Upper lobe of left lung (tissue), 6 donors: ENCODE results near the gene PXDN. TPM values are rescaled to one million over a fixed set of nuclear protein-coding genes. Genes with fewer than 3 reads are reported as not detected.

Source experiments
- ATAC-seq, 2 donors: fragments of 200-7000 bp; cut with Tn5 transposase; one replicate each; pipeline ENCODE4 v1.9.1; 2022; ENCODE audit warnings: mild to moderate bottlenecking in 2 of 2, moderate library complexity in 2 of 2; ENCODE audit not compliant: low FRiP score in 2 of 2
- DNase-seq, 2 donors: peaks; one replicate each; pipeline ENCODE4 v3.0.0-alpha.2; 2019 to 2020
- H3K27ac ChIP-seq, 4 donors: fragments of 200-600 bp; sonication (generic); one replicate each; pipeline ENCODE4 v1.5.1; 2016 to 2019
- H3K27me3 ChIP-seq, 4 donors: fragments of 200-600 bp; sonication (generic); one replicate each; pipeline ENCODE4 v1.5.1; 2017 to 2019
- H3K36me3 ChIP-seq, 4 donors: fragments of 200-600 bp; sonication (generic); one replicate each; pipeline ENCODE4 v1.5.1; 2016 to 2019
- H3K4me1 ChIP-seq, 4 donors: fragments of 200-600 bp; sonication (generic); one replicate each; pipeline ENCODE4 v1.5.1; 2018 to 2019
- H3K4me3 ChIP-seq, 4 donors: fragments of 200-600 bp; sonication (generic); one replicate each; pipeline ENCODE4 v1.5.1; 2017 to 2019; ENCODE audit warnings: mild to moderate bottlenecking in 2 of 4, moderate library complexity in 1 of 4
- H3K9me3 ChIP-seq, 4 donors: fragments of 200-600 bp; sonication (generic); one replicate each; pipeline ENCODE4 v1.5.1; 2018 to 2019
- CTCF ChIP-seq, 6 experiments: fragments of 450-650 bp in 4 of 6; fragments of 200-600 bp in 2 of 6; sonication (generic) in 2 of 6; IDR thresholded peaks; one replicate each; pipeline ENCODE4 v1.5.1; 2016 to 2019; ENCODE audit warnings: antibody characterized with exemption in 6 of 6
- EP300 ChIP-seq, 4 donors: sonication (generic); formaldehyde crosslinking; IDR thresholded peaks; one replicate each; pipeline ENCODE4 v1.5.1; 2017; ENCODE audit warnings: antibody characterized with exemption in 4 of 4, control low read depth in 2 of 4
- POLR2A ChIP-seq, 4 donors: fragments of 450-650 bp; IDR thresholded peaks; one replicate each; pipeline ENCODE4 v1.5.1; 2016 to 2017; ENCODE audit warnings: antibody characterized with exemption in 4 of 4, mild to moderate bottlenecking in 2 of 4
- POLR2AphosphoS5 ChIP-seq, 2 donors: sonication (generic); formaldehyde crosslinking; IDR thresholded peaks; one replicate each; pipeline ENCODE4 v1.5.1; 2017; ENCODE audit warnings: antibody characterized with exemption in 2 of 2
- WGBS, 2 donors: methylation state at CpG; one replicate each; pipeline ENCODE4 v1.1.5; 2017 to 2018; 5-methylcytosine and 5-hydroxymethylcytosine counted together
- total RNA-seq, 6 donors: library from RNA; depleted of rRNA in 4 of 6; stranded (reverse); fragments of >200 nt in 4 of 6; gene quantifications; one replicate each; pipeline versions ENCODE4 v1.1.0 to v1.2.1, GENCODE V29; 2016 to 2021
- donor health status: DM: no; HTN: no; CAD: no; lungs with moderate emphysema.
- donor health status: DM: no; HTN: yes; CAD: no; lungs with severe emphysema.

The PXDN gene
- total RNA-seq, 6 donors from 2014 or later: 20.8 to 65.6 (median 38.5) TPM

GRCh38 chr2:1610096-1610485 lies 134.2 kb downstream of the PXDN start:
- ATAC-seq (no peak), DNase-seq (no peak)
- H3K36me3 ChIP-seq: no peaks in the 10 kb centered on the region
- H3K27me3 ChIP-seq: no peaks in the 10 kb centered on the region
- WGBS, 2 donors: 86 to 89% methylated on average over 18 of the region's 18 CpGs
- H3K4me1 ChIP-seq: peaks cover 8 to 16% (median 15%) of the 10 kb centered on the region in 4 donors
- H3K4me3 ChIP-seq: no peak overlapping the region
- no peak overlapping the region for H3K27ac ChIP-seq
- TF ChIP-seq POLR2A (IDR thresholded peaks at IDR 0.05) (no peak), EP300 (IDR thresholded peaks at IDR 0.05) (no peak), POLR2AphosphoS5 (IDR thresholded peaks at IDR 0.05) (no peak), CTCF (IDR thresholded peaks at IDR 0.05) (no peak)
- H3K9me3 ChIP-seq: no peaks in the 10 kb centered on the region

GRCh38 chr2:1609485-1610095 lies 134.7 kb downstream of the PXDN start:
- Histone ChIP-seq H3K9me3 (no peaks in the 10 kb centered on the region), H3K4me1 (peaks cover 8 to 20% (median 19%) of the 10 kb centered on the region in 4 donors), H3K36me3 (no peaks in the 10 kb centered on the region), H3K27ac (no peak overlapping the region), H3K4me3 (no peak overlapping the region), H3K27me3 (no peaks in the 10 kb centered on the region)
- DNase-seq: no peak
- 73 to 76% methylated on average over 12 of the region's 12 CpGs for WGBS, 2 donors
- TF ChIP-seq CTCF (IDR thresholded peaks at IDR 0.05) (no peak), EP300 (IDR thresholded peaks at IDR 0.05) (no peak), POLR2A (IDR thresholded peaks at IDR 0.05) (no peak), POLR2AphosphoS5 (IDR thresholded peaks at IDR 0.05) (no peak)
- no peak for ATAC-seq

GRCh38 chr2:1609040-1609439 lies 135.3 kb downstream of the PXDN start:
- no peak overlapping the region for H3K27ac ChIP-seq
- TF ChIP-seq POLR2A (IDR thresholded peaks at IDR 0.05) (no peak), POLR2AphosphoS5 (IDR thresholded peaks at IDR 0.05) (no peak), CTCF (IDR thresholded peaks at IDR 0.05) (no peak), EP300 (IDR thresholded peaks at IDR 0.05) (no peak)
- 81 to 84% methylated on average over 3 of the region's 3 CpGs for WGBS, 2 donors
- H3K36me3 ChIP-seq: no peaks in the 10 kb centered on the region
- DNase-seq: no peak
- H3K4me3 ChIP-seq: no peak overlapping the region
- H3K9me3 ChIP-seq: no peaks in the 10 kb centered on the region
- no peak for ATAC-seq
- peaks cover 8 to 21% (median 19%) of the 10 kb centered on the region in 4 donors for H3K4me1 ChIP-seq
- no peaks in the 10 kb centered on the region for H3K27me3 ChIP-seq

GRCh38 chr2:1607971-1608688 lies 136.2 kb downstream of the PXDN start:
- 68 to 75% methylated on average over 11 of the region's 11 CpGs for WGBS, 2 donors
- ATAC-seq: no peak

More at GRCh38 chr2:1607971-1608688, 136.2 kb downstream of the PXDN start:
- no peaks in the 10 kb centered on the region for H3K9me3 ChIP-seq
- no peaks in the 10 kb centered on the region for H3K36me3 ChIP-seq
- peaks cover 8 to 21% (median 19%) of the 10 kb centered on the region in 4 donors for H3K4me1 ChIP-seq
- no peak for DNase-seq
- no peak overlapping the region for H3K27ac ChIP-seq
- TF ChIP-seq POLR2AphosphoS5 (IDR thresholded peaks at IDR 0.05) (no peak), EP300 (IDR thresholded peaks at IDR 0.05) (no peak), CTCF (IDR thresholded peaks at IDR 0.05) (no peak), POLR2A (IDR thresholded peaks at IDR 0.05) (no peak)
- no peaks in the 10 kb centered on the region for H3K27me3 ChIP-seq
- no peak overlapping the region for H3K4me3 ChIP-seq
